HL-60 (cell line): Measurements from ENCODE around the gene DISP3.

Experiments
- DNase-seq, 2 experiments: peaks; one replicate each; pipeline ENCODE4 v3.0.0-alpha.2; 2010 to 2020; ENCODE audit warnings: low read depth in 1 of 2, low spot score in 1 of 2
- H3K27ac ChIP-seq: fragments of 250-450 bp; sonication (Bioruptor Pico); replicated peaks from 2 replicates; pipeline ENCODE4 v1.5.1; 2020; ENCODE audit warnings: mild to moderate bottlenecking, moderate library complexity
- H3K27me3 ChIP-seq: fragments of 250-450 bp; sonication (Bioruptor Pico); 2 replicates; pipeline ENCODE4 v1.5.1; 2021; ENCODE audit warnings: mild to moderate bottlenecking, moderate library complexity; ENCODE audit not compliant: insufficient read depth, poor library complexity, severe bottlenecking
- H3K4me3 ChIP-seq: replicated peaks from 2 replicates; pipeline ENCODE4 v1.5.1; 2011; ENCODE audit warnings: mild to moderate bottlenecking, control low read depth, low read length; ENCODE audit not compliant: insufficient read depth
- GABPA ChIP-seq: IDR thresholded peaks from 2 replicates; pipeline ENCODE4 v1.6.1; 2012; ENCODE audit warnings: low read depth
- POLR2AphosphoS5 ChIP-seq: IDR thresholded peaks from 2 replicates; pipeline ENCODE4 v1.6.1; 2012; ENCODE audit warnings: low read depth
- SPI1 ChIP-seq: IDR thresholded peaks from 2 replicates; pipeline ENCODE4 v1.6.1; 2012; ENCODE audit warnings: low read depth, mild to moderate bottlenecking, borderline replicate concordance
- TF ChIP-seq, protein P1 (sequence below): IDR thresholded peaks from 2 replicates; pipeline ENCODE4 v1.6.1; 2012; ENCODE audit warnings: low read depth; ENCODE audit not compliant: insufficient replicate concordance
- TF ChIP-seq, protein P2 (sequence below): IDR thresholded peaks from one replicate; pipeline ENCODE4 v1.5.1; 2011; ENCODE audit warnings: low read length, control low read depth, inconsistent platforms; ENCODE audit not compliant: insufficient read depth

The DISP3 gene

DNA sequence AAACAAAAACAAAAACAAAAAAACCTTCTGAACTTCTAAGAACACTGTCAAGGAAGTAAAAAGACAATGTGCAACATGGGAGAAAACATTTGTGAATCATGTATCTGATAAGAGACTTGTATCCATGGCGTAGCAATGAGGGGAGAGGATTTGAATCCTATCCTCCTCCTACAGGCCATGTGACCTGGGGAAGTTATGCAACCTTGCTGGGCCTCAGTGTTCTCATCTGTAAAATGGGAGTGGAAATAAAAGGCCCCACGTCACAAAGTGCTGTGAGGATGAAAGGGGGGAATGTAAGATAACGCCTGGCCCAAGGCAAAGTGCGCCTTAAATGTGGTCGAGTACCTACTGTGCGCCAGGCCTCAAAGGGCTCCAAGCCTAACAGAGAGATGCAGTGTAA is 83.7 kb downstream of the DISP3 start:
- Histone ChIP-seq H3K4me3 (no peak overlapping the region), H3K27ac (no peak overlapping the region), H3K27me3 (peaks cover under 1% of the 10 kb centered on the region)
- TF ChIP-seq GABPA: no peak
- TF ChIP-seq, protein P1, sequence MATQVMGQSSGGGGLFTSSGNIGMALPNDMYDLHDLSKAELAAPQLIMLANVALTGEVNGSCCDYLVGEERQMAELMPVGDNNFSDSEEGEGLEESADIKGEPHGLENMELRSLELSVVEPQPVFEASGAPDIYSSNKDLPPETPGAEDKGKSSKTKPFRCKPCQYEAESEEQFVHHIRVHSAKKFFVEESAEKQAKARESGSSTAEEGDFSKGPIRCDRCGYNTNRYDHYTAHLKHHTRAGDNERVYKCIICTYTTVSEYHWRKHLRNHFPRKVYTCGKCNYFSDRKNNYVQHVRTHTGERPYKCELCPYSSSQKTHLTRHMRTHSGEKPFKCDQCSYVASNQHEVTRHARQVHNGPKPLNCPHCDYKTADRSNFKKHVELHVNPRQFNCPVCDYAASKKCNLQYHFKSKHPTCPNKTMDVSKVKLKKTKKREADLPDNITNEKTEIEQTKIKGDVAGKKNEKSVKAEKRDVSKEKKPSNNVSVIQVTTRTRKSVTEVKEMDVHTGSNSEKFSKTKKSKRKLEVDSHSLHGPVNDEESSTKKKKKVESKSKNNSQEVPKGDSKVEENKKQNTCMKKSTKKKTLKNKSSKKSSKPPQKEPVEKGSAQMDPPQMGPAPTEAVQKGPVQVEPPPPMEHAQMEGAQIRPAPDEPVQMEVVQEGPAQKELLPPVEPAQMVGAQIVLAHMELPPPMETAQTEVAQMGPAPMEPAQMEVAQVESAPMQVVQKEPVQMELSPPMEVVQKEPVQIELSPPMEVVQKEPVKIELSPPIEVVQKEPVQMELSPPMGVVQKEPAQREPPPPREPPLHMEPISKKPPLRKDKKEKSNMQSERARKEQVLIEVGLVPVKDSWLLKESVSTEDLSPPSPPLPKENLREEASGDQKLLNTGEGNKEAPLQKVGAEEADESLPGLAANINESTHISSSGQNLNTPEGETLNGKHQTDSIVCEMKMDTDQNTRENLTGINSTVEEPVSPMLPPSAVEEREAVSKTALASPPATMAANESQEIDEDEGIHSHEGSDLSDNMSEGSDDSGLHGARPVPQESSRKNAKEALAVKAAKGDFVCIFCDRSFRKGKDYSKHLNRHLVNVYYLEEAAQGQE: no peak
- no peak for TF ChIP-seq POLR2AphosphoS5
- no peak for DNase-seq

DNA sequence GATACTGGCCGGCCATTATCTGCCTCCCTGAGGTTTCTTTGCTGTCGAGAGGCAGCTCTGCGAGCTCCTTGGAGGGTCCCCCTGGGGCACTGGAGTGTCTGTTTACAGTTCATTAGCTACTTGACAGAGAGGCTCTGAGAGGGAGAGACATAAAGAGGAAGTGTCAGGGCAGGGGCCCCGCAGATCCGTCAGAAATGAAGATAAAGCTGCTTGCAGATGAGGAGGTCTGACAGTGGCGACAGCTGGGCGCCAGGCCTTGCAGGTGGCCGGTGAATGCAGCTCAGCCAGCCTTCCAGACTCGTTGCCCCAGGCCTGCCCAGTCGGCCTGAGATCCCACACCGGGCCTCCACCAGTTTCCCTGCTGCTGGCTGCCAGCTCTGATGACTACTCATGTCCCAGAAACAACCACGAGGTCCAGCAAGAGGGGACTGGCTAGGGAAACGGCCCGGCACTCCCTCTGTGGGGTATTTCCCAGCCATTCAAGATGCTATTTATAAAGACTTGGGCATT is 84.7 kb downstream of the DISP3 start:
- H3K27ac ChIP-seq: no peak overlapping the region
- no peaks in the 10 kb centered on the region for H3K27me3 ChIP-seq

DNA sequence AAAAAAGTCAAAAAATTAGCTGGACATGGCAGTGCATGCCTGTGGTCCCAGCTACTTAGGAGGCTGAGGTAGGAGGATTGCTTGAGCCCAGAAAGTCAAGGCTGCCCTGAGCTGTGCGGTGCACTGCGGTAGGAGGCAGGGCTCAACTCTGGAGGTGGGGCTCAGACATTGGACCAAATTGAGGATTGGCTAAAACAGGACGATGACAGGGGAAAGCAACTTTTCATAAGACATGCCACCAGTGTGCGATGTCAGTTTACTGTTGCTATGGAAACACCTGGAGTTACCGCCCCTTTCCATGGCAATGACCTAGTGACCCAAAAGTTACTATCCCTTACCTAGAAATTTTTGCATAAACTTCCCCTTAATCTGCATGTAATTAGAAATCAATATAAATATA is 85.3 kb downstream of the DISP3 start:
- H3K27me3 ChIP-seq: no peaks in the 10 kb centered on the region
- H3K4me3 ChIP-seq: no peak overlapping the region
- no peak overlapping the region for H3K27ac ChIP-seq
- DNase-seq: no peak
- no peak for TF ChIP-seq GABPA
- TF ChIP-seq, protein P2, sequence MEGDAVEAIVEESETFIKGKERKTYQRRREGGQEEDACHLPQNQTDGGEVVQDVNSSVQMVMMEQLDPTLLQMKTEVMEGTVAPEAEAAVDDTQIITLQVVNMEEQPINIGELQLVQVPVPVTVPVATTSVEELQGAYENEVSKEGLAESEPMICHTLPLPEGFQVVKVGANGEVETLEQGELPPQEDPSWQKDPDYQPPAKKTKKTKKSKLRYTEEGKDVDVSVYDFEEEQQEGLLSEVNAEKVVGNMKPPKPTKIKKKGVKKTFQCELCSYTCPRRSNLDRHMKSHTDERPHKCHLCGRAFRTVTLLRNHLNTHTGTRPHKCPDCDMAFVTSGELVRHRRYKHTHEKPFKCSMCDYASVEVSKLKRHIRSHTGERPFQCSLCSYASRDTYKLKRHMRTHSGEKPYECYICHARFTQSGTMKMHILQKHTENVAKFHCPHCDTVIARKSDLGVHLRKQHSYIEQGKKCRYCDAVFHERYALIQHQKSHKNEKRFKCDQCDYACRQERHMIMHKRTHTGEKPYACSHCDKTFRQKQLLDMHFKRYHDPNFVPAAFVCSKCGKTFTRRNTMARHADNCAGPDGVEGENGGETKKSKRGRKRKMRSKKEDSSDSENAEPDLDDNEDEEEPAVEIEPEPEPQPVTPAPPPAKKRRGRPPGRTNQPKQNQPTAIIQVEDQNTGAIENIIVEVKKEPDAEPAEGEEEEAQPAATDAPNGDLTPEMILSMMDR: no peak
- TF ChIP-seq, protein P1: no peak
- no peak for TF ChIP-seq POLR2AphosphoS5
- TF ChIP-seq SPI1: no peak

More for the DNA sequence above, 84.7 kb downstream of the DISP3 start:
- peak in 1 of 2 experiments; percentile 45 for DNase-seq
- TF ChIP-seq, protein P1: no peak
- peak; percentile 88 for TF ChIP-seq SPI1
- no peak overlapping the region for H3K4me3 ChIP-seq

DNA sequence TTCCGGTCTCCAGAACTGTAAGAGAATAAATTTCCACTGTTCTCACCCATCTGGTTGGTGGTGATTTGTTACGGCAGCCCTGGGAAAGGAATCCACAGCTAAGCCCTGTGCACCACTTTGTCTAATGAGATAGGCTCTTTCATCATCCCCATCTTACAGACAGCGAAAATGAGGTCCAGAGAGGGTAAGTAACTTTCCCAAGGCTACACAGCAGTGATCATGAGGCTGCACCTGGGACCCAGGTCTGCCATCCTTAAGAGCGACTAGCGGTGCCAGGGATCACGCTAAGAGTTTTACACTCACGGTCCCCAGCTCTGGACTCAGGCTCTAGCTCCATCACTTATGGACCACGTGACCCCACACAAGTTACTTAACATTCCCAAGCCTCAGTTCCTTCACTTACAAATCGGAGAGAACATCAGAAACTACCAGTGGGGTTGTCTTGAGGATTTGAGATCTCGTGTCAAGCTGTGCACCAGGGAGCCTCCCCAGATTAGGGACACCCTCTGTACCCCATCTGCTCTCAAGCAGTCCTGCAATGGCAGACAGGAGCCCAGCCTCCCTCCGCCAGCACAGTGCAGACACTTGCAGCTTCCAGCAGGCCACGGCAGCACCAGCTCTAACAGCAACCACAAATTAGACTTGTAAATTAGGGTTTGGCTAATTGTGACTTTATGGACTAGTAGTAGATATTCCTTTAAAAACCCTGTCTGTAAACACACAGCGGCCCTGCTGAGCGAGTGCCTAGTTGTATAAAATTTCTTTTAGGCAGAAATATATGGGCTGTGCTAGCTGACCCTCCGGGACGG is 87.3 kb downstream of the DISP3 start:
- Histone ChIP-seq H3K27me3 (no peaks in the 10 kb centered on the region), H3K4me3 (no peak overlapping the region), H3K27ac (no peak overlapping the region)
- TF ChIP-seq, protein P2: no peak
- TF ChIP-seq, protein P1: no peak
- TF ChIP-seq GABPA (no peak), SPI1 (no peak), POLR2AphosphoS5 (no peak)
- DNase-seq: no peak
